HG03571 (cell line): ENCODE measurements around the gene KPNA2.
"Not testable (repeated sequence)": the region's sequence is repeated elsewhere in the genome, so short reads cannot be mapped to it uniquely, and the experiment has no call there.

Experiments
- ATAC-seq: cut with Tn5 transposase; IDR thresholded peaks from one replicate; pipeline ENCODE4 v1.9.1; 2021; ENCODE audit not compliant: unreplicated experiment

KPNA2 gene

DNA sequence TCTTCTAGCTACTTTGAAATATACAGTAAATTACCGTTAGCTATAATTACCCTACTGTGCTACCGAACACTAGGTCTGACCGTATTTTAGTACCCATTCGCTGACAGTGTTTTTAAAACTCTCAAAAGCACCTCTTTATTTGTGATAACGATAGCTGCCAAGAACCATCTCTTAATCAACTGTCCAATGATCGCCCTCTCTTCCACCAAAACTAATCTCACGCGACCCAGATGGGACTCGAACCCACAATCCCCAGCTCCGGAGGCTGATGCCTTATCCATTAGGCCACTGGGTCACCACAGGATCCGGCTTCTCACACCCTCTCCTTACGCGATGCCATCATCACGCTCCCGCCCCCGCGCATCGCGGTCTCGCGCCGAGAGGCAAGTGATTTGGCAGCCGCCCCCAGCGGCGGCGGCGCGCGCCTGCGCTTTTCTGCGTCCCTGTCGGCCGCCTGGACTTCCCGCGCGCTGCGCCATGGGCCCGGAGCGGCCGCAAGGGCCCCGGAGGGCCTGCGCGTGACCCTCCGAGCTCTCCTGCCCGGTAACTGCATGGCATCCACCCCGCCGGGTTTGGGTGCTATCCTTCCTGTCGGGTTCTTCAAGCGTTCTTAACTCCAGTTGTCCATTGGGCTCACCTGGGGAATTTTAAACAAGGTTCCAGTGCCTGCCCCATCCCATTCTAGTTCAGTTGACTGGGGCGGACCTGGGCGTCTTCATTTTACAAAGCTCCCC, 15.7 kb upstream of the KPNA2 start:
- ATAC-seq = peak; percentile 95

DNA sequence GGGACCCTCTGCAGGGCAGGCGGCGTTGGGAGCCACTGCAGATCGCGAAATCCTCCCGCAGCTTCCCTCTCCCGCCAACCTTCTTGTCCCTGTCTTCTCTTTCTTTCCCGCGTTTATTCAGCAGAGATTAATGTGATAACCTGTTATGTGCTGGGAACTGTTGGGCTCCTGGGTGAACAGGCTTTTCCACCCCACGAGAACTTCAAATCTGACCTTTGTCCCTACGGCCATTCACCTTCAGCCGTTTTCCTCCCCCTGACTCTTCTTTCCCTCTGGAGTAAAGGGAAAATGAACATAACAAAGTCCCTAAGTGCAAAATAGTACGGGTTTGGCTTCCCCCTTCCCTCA, 15.2 kb upstream of the KPNA2 start:
- ATAC-seq = no peak

DNA sequence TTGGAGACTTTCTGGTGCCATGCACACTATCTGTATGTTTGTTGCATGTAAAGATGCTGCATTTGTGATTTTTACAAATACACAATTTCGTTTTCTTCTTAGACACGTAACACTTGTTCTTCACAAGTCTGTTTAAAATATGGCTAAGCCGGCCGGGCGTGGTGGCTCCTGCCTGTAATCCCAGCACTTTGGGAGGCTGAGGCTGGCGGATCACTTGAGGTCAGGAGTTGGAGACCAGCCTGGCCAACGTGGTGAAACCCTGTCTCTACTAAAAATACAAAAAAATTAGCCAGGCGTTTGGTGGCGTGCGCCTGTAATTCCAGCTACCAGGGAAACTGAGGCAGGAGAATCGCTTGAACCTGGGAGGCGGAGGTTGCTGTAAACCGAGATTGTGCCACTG, 14.7 kb upstream of the KPNA2 start:
- ATAC-seq = not testable (repeated sequence)

DNA sequence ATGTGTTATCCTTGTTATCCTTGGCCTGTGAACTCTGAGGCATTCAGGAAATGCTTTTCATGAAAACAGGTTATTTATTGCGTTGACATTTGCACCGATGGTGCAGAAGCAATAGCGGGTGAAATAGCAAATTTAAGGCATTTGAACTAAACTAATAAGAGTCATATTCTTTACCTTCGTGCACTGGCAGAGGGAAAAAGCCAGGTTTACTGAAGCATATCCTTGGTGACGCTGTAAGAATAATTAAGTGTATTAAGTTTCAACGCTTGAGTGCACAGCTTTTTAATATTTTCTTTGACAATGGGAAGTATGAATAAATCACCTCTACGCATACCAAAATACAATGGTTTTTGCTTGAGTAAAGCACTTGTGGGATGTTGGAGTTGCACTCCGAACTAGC, 13.6 kb upstream of the KPNA2 start:
- ATAC-seq = no peak

DNA sequence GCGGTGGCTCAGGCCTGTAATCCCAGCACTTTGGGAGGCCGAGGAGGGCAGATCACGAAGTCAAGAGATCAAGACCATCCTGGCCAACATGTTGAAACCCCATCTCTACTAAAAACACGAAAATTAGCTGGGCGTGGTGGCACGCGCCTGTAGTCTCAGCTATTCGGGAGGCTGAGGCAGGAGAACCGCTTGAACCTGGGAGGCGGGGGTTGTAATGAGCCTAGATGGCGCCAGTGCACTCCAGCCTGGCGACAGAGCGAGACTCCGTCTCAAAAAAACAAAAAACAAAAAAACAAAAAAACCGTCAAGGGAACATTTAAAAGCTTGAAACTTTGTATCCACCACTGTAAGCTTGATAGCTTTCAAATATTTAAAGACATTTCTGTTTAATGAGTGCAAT, 13.0 kb upstream of the KPNA2 start:
- ATAC-seq = not testable (repeated sequence)

DNA sequence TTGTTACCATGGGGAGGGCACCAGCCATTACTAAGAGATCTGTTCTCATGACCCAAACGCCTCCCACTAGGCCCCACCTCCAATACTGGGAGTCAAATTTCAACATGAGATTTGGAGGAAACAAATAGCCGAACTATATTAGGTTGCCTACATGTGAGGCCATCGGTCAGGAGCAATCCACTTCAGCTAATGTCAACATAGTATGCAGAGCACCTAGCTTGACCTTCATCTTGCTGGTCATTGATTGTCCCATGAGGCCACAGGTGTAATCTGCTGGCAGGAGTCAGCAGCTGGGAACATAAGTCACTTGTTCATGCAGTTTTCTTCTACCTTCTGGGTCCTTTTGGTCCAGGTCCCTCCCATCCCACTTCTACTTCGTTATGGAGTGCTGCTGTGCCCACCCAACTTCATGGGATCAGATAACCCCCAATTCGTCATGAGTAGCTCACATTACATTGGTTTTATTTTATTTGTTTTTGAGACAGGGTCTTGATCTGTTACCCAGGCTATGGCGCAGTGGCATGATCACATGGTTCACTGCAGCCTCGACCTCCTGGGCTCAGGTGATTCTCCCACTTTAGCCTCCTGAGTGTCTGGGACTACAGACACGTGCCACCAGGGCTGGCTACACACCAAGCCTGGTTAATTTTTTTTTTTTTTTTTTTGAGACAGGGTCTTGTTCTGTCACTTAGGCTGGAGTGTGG, 5.9 kb upstream of the KPNA2 start:
- ATAC-seq = no peak

DNA sequence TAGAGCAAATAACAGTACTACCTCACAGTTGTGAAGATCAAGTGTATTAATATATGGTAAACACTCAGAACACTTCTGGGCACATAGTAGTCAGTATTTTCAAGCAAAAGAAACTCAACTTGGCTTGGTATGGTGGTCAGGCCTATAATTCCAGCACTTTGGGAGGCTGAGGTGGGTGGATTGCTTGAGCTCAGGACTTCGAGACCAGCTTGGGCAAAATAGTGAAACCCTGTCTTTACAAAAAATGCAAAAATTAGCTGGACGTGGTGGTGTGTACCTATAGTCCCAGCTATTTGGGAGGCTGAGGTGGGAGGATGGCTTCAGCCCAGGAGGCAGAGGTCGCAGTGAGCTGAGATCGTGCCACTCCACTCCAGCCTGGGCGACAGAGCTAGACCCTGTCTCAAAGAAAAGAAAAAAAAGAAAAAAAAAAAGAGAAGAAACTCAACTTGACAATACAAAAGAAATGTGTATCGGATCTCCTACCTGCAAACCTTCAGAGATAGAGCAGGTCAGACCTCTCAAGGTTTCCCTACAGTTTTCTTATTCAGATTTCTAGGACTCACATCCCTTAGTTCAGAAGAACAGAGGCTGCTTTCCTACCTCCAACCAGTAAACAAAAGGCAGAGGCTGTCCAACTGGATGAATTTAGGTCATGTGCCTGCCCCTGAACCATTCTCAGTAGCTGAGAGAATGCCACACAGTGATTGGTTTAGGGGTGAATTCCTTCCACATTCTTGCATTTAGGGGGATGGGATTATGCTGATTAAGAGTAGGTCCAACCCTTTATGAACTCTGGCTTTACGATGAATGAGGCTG, 1.7 kb upstream of the KPNA2 start:
- no peak for ATAC-seq

DNA sequence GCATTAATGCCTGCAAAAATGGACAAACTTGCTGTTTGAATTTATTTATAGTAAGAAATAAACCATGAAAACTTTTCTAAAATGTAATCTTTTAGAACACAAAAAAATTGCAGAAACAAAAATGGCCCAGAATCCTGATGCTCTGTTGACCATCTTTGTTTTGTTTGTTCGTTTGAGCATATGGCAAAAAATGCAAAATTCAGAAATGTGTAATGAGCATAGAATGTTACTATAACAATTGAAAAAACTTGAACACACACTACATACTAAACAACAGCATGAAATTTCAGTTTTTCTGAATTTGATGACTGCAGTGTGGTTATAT, 1.1 kb upstream of the KPNA2 start:
- ATAC-seq = no peak

DNA sequence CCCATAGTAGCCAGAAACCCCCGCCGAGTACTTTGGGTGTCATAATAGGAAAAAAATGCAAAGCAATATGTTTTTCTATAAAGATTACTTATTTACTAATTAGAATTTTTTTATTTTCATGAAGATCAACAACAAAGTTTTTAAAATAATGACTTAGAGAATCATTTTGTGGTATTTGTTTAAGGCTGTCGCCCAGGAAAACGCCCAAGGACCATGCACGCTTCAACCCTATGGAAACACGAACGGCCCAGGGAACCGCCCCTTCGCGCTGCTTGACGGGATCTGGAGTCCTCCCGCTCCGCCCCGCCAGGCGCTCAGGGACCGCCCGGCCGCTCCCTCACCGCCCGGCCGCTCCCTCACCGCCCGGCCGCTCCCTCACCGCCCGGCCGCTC, 408 bp upstream of the KPNA2 start:
- ATAC-seq = peak; percentile 92

DNA sequence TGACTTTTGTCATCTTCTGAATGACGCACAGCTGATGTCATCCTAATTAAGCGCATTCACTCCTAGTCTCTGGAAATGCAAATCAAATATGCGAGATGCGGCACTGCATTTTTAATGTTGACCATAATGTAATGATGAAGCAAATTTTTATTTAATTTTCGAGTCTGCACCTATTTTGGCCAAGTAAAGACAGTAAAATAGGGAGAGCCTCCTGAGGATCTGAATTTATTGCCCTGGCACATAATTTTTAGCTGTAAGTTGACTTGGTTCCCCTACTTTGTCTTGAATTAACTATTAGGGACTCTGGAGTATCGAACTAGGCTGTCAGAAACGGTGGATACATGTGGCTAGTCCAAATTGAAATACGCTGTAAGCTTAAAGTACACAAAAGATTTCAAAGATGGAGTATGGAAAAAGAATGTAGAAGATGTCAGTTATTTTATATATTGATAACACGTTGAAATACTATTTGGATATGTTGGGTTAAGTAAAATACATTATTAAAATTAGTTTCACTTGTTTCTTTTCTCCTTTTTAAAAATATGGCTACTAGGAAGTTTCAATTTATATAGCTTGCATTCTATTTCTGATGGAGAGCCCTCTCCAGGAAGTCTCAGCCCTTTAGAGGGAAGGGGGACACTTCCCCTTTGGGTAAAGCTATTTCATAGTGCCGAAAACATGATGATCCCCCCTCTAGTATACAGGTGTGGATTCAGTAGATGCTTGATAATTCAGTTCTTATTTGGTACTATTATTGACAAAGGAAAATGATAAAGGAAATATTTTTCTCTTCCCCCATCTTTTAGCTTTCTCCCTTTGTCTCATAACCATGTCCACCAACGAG, 991 bp downstream of the KPNA2 start:
- no peak for ATAC-seq

DNA sequence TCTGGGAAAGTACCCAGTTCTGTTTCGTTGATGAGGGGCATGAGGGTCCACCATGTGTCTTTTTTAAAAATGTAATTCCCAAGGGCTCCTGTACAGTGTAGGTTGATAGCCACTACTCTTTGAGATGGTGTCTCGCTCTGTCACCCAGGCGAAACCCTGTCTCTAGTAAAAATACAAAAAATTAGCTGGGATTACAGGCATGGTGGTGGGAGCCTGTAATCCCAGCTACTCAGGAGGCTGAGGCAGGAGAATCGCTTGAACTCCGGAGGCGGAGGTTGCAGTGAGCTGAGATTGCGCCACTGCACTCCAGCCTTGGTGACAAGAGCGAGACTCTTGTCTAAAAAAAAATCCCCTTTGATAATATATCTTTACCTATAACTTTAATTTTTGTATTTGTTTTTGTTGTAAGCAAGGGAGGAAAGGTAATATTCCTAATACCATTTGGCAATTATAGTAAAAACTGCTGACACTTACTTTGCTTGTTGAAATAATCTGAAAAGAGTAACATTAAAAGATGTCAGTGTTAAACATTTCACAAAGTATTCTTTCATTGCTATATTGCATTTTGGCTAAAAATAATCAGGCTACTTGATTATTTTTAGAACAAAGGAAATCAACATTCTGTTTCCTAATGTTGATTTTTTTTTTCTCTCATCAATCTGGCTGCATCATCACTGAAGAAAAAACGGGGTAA, 11.8 kb downstream of the KPNA2 start:
- ATAC-seq = no peak

DNA sequence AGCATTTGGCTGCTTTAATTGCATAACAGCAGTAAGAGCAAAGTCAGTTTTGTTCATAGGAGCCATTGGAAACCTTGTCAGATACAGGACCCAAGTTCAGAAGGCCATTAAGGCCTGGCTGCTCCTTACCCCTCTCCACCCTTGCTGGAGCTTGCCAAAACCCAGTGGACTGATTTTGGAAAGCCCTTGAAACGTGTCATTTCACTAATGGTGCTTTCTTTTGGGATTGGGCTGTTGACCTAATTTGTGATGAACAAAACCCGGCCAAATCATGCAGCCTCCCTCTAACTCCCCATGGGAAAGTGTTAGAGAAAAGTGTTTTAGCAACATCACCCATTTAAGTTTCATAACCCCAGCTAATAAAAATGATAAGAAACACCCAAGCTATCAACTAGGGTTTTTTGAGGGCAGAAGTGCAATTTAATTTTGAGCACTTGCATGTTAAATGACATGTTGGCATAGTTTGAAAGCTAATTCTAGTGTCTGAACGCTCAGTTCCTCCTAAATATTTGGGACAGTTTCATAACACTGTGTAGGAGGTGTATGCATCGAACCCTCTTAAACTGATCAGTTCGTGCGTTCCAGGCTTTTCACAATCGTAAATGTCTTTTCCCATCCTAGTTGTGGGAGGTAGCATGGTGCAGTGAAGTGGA, 12.5 kb downstream of the KPNA2 start:
- not testable (repeated sequence) for ATAC-seq

DNA sequence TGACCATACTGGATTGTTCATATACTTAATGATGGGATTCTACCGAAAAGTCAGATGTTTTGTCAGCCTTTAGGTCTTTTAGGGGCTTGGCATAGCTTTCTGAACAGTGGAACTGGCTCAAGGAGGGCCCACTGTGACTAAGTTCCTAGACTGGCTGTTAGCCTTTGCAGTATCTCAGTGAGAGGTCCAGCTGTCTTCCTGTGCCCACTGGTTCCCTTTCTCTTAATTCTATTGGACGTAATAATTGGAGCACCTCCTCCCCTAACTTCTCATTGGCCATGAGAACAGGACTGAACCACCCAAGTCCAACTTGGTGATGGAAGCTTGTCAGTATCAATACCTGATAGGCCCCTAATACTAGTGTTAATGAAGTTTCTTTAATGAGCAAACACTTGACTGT, 13.5 kb downstream of the KPNA2 start:
- no peak for ATAC-seq

DNA sequence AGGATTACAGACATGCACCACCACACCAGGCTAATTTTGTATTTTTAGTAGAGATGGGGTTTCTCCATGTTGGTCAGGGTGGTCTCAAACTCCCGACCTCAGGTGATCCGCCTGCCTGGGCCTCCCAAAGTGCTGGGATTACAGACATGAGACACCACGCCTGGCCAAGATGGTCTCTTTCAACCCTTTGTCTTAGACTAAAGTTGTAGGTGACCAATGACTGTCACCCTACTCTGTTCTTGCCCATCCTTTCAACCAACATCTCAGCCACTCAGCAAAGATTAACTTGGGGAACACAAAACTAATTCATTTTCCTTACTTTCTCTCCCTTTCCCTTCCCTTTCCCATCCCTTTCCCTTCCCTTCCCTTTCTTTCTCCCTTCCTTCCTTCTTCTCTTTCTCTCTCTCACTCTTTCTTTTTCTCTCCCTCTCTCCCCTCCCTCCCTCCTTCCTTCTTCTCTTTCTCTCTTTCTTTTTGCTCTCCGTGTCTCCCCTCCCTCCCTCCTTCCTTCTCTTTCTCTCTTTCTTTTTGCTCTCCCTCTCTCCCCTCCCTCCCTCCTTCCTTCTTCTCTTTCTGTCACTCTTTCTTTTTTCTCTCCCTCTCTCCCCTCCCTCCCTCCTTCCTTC, 14.4 kb downstream of the KPNA2 start:
- ATAC-seq = not testable (repeated sequence)

DNA sequence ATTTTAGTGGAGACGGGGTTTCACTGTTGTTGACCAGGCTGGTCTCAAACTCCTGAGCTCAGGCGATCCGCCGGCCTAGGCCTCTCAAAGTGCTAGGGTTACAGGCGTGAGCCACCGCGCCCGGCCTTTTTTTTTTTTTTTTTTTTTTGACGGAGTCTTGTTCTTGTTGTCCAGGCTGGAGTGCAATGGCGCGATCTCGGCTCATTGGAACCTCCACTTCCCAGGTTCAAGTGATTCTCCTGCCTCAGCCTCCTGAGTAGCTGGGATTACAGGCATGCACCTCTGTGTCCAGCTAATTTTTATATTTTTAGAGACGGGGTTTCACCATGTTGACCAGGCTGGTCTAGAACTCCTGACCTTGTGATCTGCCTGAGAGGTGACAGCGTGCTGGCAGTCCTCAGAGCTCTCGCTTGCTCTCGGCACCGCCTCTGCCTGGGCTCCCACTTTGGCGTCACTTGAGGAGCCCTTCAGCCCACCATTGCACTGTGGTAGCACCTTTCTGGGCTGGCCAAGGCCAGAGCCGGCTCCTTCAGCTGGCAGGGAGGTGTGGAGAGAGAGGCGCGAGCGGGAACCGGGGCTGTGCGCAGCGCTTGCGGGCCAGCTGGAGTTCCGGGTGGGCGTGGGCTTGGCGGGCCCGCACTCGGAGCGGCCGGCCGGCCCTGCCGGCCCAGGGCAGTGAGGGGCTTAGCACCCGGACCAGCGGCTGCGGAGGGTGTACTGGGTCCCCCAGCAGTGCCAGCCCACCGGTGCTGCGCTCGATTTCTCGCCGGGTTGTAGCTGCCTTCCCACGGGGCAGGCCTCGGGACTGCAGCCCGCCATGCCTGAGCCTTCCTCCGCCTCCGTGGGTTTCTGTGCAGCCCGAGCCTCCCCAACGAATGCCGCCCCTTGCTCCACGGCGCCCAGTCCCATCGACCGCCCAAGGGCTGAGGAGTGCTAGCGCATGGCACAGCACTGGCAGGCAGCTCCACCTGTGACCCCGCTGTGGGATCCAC, 16.1 kb downstream of the KPNA2 start:
- not testable (repeated sequence) for ATAC-seq

DNA sequence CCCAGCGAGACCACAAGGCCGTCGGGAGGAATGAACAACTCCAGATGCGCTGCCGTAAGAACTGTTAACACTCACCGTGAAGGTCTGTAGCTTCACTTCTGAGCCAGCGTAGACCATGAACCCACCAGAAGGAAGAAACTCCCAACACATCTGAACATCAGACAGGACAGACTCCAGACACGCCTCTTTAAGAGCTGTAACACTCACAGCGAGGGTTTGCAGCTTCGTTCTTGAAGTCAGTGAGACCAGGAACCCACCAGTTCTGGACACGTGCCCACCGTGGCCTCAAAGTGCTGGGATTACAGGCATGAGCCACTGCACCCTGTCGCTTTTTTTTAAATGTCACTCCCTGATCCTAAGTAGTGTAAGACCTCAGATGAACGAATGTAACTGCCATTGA, 17.3 kb downstream of the KPNA2 start:
- no peak for ATAC-seq

DNA sequence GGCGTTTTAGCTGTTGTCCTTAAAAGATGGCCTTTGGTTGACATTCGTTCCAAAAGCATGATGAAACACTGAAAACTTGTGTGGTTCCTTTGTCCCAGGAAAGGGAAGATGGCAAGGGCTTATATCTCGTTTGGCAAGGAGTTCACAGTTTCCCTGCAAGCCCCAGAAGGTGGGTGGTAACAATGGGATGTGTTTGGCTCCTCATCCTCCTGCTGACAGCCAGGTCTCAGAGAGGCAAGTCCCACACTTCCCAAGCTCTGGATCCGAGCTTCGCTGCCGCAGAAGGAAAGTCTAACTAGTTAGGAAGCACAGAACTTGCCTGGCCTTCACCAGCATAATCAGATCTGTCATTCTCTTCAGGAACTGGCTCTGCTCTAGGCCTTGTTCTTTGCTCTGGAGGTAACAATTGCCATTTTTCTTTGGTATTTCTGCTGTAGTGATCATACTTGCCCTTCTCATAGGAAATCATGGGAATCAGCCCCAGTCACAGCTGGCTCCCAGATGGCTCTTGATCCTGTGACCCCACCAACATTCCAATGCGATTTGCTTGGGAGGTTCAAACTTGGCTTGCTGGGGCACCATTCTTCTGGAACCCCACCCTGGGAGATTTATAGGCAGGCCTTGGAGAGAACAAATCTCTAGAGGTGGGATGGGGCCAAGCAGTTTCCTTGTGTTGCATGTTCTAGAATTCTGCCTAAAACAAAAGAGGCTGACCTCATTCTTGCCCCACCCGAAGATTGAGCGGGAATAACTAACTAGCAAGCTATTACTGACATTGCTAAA, 17.9 kb downstream of the KPNA2 start:
- ATAC-seq = no peak
